OCI-LY3 (cell line): Measurements from ENCODE around the gene PPP2R5E.

Experiments used
- H2AFZ ChIP-seq: fragments of 200-600, 300-600 bp; shearing (Covaris generic); 2 replicates; pipeline ENCODE4 v1.6.0; 2014; ENCODE audit warnings: antibody characterized with exemption, low read depth, low read length
- H3K27ac ChIP-seq: fragments of 200-600, 300-600 bp; sonication (generic); 2 replicates; pipeline ENCODE4 v1.5.1; 2014; ENCODE audit warnings: mild to moderate bottlenecking, low read length, moderate library complexity, mixed read lengths
- H3K27me3 ChIP-seq: fragments of 200-600, 300-600 bp; sonication (generic); 2 replicates; pipeline ENCODE4 v1.6.1; 2014; ENCODE audit warnings: low read depth, low read length, mixed read lengths
- H3K36me3 ChIP-seq: fragments of 200-600, 300-600 bp; sonication (generic); replicated peaks from 2 replicates; pipeline ENCODE3; 2014; ENCODE audit warnings: low read depth, low read length, mixed read lengths
- H3K4me1 ChIP-seq: fragments of 300-600, 200-600 bp; sonication (generic); 2 replicates; pipeline ENCODE4 v1.6.1; 2014; ENCODE audit warnings: low read length, mixed read lengths
- H3K4me2 ChIP-seq: fragments of 200-600, 300-600 bp; sonication (generic); 2 replicates; pipeline ENCODE4 v1.6.1; 2014; ENCODE audit warnings: low read length, mixed read lengths
- H3K4me3 ChIP-seq: fragments of 300-600, 200-600 bp; sonication (generic); 2 replicates; pipeline ENCODE4 v1.5.1; 2014; ENCODE audit warnings: antibody characterized with exemption, mild to moderate bottlenecking, low read length, moderate library complexity
- H3K79me2 ChIP-seq: fragments of 300-600, 200-600 bp; shearing (Covaris generic); 2 replicates; pipeline ENCODE4 v1.6.1; 2014; ENCODE audit warnings: mild to moderate bottlenecking, low read length, mixed read lengths
- H3K9ac ChIP-seq: fragments of 300-600, 200-600 bp; shearing (Covaris generic); 2 replicates; pipeline ENCODE4 v1.6.0; 2014; ENCODE audit warnings: mild to moderate bottlenecking, low read length, moderate library complexity
- H3K9me3 ChIP-seq: fragments of 200-600, 300-600 bp; shearing (Covaris generic); 2 replicates; pipeline ENCODE4 v1.6.1; 2014; ENCODE audit warnings: low read length, mixed read lengths; ENCODE audit not compliant: insufficient read depth
- H4K20me1 ChIP-seq: fragments of 200-600, 300-600 bp; sonication (generic); 2 replicates; pipeline ENCODE4 v1.6.1; 2016; ENCODE audit warnings: low read length, mixed read lengths; ENCODE audit not compliant: insufficient read depth
- CTCF ChIP-seq: fragments of 200-600, 300-600 bp; sonication (generic); IDR thresholded peaks from 2 replicates; pipeline ENCODE4 v1.5.1; 2014; ENCODE audit warnings: antibody characterized with exemption, low read length, low read depth
- EZH2phosphoT487 ChIP-seq: fragments of 200-600 bp; shearing (Covaris generic); IDR thresholded peaks from 2 replicates; pipeline ENCODE4 v1.6.1; 2018; ENCODE audit warnings: antibody characterized with exemption, mixed run types, low read depth

PPP2R5E gene

GRCh38 chr14:63573581-63573980 lies 30.4 kb upstream of the PPP2R5E start:
- Histone ChIP-seq H3K4me2 (no peak overlapping the region), H2AFZ (no peak overlapping the region), H3K4me3 (no peak overlapping the region), H4K20me1 (no peaks in the 10 kb centered on the region), H3K79me2 (no peaks in the 10 kb centered on the region), H3K27ac (no peak overlapping the region), H3K27me3 (no peaks in the 10 kb centered on the region), H3K9ac (no peak overlapping the region), H3K36me3 (no peaks in the 10 kb centered on the region), H3K4me1 (no peaks in the 10 kb centered on the region), H3K9me3 (no peaks in the 10 kb centered on the region)
- TF ChIP-seq CTCF (no peak), EZH2phosphoT487 (no peak)

- no peak overlapping the region for H3K4me3 ChIP-seq
These were observed 22.3 kb upstream of the PPP2R5E start for GRCh38 chr14:63565448-63565847.

GRCh38 chr14:63564318-63564717 lies 21.1 kb upstream of the PPP2R5E start:
- H3K27ac ChIP-seq, result no peak overlapping the region
- no peak for TF ChIP-seq CTCF
- no peak for TF ChIP-seq EZH2phosphoT487

More at GRCh38 chr14:63565448-63565847, 22.3 kb upstream of the PPP2R5E start:
- no peak for TF ChIP-seq EZH2phosphoT487
- no peak for TF ChIP-seq CTCF
- no peak overlapping the region for H3K4me2 ChIP-seq
- H3K36me3 ChIP-seq, result no peaks in the 10 kb centered on the region
- no peak overlapping the region for H2AFZ ChIP-seq
- no peaks in the 10 kb centered on the region for H3K4me1 ChIP-seq
- H3K27ac ChIP-seq, result no peak overlapping the region
- no peaks in the 10 kb centered on the region for H3K9me3 ChIP-seq
- no peaks in the 10 kb centered on the region for H3K79me2 ChIP-seq
- H3K27me3 ChIP-seq, result peaks cover 8% of the 10 kb centered on the region
- no peaks in the 10 kb centered on the region for H4K20me1 ChIP-seq
- no peak overlapping the region for H3K9ac ChIP-seq

DNA sequence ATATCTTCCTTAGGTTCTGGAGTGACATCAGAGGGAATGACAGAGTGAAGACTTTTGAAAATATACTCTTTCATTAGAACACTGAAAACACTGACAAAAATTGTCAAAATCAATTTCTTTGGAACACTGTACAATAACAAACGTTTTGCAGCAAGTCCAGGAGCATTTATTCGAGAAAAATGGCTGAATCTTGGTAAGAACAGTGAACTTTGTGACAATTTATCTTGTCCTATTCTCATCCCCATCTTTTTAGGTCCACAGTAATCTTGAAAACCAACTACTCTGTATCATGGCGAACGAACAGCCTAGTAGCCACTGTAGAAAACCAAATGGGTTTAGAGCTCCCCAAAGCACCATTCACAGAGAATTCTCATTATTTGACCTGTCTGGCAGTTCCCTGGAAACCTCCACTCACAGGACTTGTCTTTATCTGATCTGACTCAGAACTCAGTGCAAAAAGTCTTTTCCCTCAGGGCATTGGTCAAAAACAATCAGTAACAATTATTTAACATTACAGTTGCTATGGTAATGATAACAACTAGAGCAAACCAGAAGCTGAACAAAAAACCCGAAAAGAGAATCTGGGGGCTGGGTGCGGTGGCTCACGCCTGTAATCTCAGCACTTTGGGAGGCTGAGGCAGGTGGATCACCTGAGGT lies 20.3 kb upstream of the PPP2R5E start:
- no peaks in the 10 kb centered on the region for H3K36me3 ChIP-seq
- H4K20me1 ChIP-seq, result no peaks in the 10 kb centered on the region
- no peaks in the 10 kb centered on the region for H3K9me3 ChIP-seq
- H3K4me3 ChIP-seq, result no peak overlapping the region
- TF ChIP-seq EZH2phosphoT487 (no peak), CTCF (no peak)
- no peaks in the 10 kb centered on the region for H3K79me2 ChIP-seq
- H2AFZ ChIP-seq, result no peak overlapping the region
- H3K27me3 ChIP-seq, result peaks cover 8% of the 10 kb centered on the region
- no peak overlapping the region for H3K9ac ChIP-seq
- H3K4me1 ChIP-seq, result no peaks in the 10 kb centered on the region
- H3K27ac ChIP-seq, result no peak overlapping the region
- H3K4me2 ChIP-seq, result no peak overlapping the region

More at GRCh38 chr14:63564318-63564717, 21.1 kb upstream of the PPP2R5E start:
- Histone ChIP-seq H3K9ac (no peak overlapping the region), H3K9me3 (no peaks in the 10 kb centered on the region), H3K4me2 (no peak overlapping the region), H2AFZ (no peak overlapping the region), H3K79me2 (no peaks in the 10 kb centered on the region), H4K20me1 (no peaks in the 10 kb centered on the region), H3K36me3 (no peaks in the 10 kb centered on the region), H3K27me3 (peaks cover 8% of the 10 kb centered on the region), H3K4me3 (no peak overlapping the region), H3K4me1 (no peaks in the 10 kb centered on the region)
